ENCODE results near the gene TRAK2.

DNA sequence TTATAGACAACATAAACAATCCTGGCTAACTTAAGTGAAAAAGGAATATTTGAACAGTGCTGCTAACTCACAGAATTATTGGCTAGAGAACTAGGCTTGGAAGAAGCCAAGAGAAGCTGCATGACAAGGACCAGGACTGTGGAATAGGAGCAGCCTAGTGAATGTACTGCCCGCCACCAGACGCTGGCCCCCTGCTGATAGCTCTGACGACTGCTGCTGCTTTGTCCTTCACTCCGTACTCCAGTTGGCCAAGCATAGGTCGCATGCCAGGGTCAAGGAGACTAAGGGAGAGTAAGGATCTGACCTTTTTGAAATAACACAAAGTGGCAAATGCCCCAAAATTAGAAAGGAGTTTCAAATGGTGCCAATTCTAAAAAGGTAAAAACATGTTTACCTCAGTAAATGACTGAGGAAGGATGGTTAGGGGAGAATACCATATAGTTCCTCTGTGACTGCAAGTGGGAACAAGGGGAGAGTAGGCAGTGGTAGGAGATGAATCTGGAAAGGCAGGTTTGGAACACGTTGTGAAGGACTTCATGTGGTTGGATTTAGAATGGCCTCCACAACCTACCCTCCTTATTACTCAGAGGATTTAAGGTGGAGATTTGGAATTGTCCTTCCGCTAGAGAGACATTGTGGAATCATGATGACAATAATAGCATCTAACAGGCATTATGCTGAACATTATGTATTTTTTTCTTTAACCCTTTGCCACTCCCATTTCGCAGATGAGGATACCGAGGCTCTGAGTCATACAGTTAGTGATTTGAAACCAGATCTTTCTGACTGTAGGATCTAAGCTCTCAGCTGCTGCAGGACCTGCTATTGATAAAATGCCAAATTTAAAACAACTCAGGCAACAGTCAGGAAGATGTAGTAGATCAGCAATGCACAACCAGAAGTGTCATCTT, 19.8 kb upstream of the TRAK2 start:
- TF ChIP-seq, protein P1, sequence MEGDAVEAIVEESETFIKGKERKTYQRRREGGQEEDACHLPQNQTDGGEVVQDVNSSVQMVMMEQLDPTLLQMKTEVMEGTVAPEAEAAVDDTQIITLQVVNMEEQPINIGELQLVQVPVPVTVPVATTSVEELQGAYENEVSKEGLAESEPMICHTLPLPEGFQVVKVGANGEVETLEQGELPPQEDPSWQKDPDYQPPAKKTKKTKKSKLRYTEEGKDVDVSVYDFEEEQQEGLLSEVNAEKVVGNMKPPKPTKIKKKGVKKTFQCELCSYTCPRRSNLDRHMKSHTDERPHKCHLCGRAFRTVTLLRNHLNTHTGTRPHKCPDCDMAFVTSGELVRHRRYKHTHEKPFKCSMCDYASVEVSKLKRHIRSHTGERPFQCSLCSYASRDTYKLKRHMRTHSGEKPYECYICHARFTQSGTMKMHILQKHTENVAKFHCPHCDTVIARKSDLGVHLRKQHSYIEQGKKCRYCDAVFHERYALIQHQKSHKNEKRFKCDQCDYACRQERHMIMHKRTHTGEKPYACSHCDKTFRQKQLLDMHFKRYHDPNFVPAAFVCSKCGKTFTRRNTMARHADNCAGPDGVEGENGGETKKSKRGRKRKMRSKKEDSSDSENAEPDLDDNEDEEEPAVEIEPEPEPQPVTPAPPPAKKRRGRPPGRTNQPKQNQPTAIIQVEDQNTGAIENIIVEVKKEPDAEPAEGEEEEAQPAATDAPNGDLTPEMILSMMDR (conservative IDR thresholded peaks at IDR 0.05; ENCODE audit: low read depth, low read length): no peak
- TF ChIP-seq EZH2phosphoT487 (IDR thresholded peaks at IDR 0.05; ENCODE audit: borderline replicate concordance, low read length): no peak
